GM18499 (cell line): Measurements from ENCODE around the gene MKNK2.
"Not testable (repeated sequence)": the region's sequence is repeated elsewhere in the genome, so short reads cannot be mapped to it uniquely, and the experiment has no call there.

Experiments used
- ATAC-seq: cut with Tn5 transposase; IDR thresholded peaks from one replicate; pipeline ENCODE4 v1.9.1; 2021; ENCODE audit warnings: moderate number of reproducible peaks; ENCODE audit not compliant: insufficient read depth, unreplicated experiment

Gene MKNK2

DNA sequence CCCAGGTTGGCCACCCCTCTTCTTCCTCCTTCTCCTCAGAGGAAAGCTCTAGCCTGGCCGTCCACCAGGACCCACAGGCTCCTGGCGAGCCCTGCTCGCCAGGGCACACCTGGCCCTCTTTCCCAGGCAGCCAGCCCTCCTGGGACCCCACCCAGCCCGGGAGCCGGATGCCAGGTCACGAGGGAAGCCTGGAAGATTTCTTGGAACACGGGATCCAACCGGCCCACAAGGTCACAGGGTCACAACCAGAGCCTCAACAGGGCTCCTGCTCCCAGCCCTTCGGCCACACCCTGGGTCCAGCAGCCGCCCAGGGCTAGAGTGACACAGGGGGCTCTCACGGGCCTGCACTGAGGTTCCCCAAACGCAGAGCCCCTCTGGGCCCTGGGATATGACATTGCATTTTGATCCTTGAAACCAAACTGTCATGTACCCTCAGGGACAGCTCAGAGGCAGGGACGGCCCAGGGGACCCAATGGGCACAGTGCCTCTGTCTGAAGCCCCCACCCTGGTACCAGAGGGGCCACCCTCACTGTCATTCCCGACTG is 5.5 kb downstream of the MKNK2 start:
- ATAC-seq, result no peak

DNA sequence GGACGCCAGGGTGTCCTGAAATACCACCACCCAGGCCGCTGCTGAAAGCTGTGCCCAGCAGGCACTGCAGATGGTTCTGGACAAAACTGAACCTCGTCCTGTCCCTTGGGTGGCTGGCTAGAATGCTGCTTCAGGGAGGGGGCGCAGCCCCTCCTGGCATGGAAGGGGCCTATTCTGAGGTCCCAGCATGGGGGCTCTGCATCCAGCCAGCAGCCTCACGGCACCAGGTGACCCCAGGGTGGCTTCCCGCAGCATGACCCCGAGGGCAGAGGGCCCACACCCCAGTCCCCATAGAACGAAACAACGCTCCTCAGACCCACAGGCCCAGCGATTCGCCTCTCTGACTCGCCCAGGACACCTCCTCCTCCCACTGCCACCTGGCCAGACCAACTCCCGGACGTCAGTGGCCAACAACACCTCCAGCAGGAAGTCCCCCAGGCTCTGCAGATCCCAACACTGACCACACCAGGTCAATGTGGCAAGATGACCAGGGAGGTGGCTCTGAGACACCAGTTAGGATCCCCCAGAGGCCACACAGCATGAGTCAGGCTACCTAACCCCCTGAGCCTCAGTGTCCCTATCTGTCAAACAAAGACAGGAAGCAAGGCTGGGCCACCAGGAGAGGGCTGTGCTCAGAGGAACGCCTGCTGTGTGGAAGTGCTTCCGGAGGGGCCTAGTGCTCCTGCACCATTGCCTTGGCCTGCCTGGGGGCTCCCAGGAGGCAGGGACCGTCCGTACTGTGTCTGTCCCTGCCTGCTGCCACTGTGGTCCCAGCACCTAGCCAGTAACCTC is 6.1 kb downstream of the MKNK2 start:
- ATAC-seq, result no peak

DNA sequence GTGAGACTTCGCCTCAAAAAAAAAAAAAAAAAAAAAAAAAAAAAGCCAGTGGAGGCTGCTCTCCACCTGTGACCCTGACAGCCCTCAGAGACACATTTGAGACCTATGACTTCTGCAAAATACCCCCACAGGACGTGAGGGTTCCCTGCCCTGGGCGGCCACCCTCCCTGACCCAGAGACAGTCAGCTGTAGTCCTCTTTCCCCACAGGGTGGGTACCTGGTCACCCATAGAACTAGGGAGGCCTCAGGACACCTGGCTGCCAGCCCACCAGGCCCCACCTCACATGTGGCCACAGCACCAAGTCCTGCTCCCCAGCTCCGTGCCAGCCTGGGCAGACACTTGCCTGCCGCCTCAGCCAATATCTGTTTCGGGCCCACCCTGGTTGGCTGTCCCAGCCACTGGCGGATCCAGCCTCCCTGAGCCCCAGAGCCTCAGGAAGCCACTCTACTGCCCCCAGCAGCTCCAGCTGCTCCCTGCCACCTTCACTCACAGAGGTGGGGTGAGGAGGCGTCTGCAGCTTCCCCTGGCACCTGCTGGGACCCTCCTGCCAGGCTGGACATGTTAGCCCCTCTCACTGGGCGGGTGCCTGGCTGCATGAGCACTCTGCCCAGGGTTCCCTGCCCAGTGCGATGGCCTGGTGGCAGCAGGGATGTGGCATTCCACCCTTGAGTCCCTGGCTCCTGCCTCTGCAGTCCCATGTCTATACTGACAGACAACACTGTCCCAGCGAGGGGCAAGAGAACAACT is 6.9 kb downstream of the MKNK2 start:
- ATAC-seq, result no peak

- ATAC-seq, result no peak
These were observed 7.8 kb downstream of the MKNK2 start for GRCh38 chr19:2043251-2043641.

DNA sequence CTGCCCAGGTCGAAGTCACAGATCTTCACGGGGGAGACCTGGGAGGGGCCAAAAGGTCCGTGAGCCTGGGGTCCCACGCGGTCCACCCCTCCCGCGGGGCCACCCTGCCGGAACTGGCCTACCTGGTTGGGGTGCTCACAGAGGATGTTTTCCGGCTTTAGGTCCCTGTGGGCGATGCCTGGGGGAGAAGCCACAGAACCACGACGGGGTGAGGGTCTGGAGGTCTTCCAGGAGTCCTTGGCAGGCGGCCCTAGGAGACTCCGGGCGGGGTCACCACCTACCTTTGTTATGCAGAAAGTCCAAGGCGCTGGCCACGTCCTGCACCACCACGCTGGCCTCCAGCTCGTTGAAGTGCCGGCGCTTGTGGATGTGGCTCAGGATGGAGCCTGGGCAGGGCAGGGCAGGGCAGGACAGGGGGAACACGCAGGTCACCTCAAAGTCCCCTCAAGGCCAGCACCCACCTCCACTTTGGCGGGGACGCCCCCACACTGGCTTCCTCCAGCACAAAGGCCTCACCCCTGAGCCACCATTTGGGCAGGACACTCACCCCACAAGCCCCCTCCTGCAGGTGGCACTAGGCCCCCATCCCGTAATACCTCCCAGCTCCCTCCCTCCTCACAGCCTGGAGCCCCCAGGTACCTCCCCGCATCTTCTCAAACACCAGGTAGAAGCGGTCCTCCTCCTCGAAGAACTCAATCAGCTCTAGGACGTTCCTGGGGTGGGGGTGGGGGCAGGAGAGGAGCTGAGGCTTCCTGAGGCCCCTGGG is 8.4 kb downstream of the MKNK2 start:
- ATAC-seq, result no peak

DNA sequence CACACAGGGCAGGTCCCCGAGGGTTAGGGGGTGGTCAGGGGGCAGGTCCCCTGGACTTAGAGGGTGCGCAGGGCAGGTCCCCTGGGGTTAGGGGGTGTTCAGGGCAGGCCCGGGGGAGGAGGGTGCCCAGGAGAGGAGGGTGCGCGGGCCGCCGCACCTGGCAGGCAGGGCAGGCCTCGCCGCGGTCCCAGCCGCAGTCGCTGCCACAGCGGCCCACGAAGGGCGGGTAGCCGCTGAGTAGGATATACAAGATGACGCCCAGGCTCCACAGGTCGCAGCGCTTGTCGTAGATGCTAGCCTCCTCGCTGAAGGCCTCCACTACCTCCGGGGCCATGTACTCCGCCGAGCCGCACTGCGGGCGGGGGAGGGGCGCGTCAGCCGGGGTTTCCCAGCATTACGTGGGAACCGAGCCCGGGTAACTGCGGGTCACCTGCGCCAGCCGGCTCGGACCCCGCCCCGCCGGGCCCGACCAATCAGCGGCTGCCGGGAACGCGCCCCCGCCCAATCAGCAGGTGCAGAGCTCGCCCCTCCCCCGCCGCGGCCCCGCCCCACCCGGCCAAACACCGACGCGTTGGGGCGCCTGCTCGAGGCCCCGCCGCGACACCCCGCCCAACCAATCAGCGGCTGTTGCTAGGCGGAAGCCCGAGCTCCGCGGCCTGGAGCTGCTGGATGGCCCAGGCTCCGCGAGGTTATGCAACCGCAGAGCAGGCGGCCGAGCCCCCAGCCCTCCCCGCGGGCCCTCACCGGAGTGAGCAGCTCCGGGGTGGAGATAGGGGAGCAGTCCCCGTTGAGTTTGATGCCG is 9.2 kb downstream of the MKNK2 start:
- ATAC-seq, result peak; percentile 31

GRCh38 chr19:2041433-2041682 is 9.7 kb downstream of the MKNK2 start:
- ATAC-seq, result no peak

DNA sequence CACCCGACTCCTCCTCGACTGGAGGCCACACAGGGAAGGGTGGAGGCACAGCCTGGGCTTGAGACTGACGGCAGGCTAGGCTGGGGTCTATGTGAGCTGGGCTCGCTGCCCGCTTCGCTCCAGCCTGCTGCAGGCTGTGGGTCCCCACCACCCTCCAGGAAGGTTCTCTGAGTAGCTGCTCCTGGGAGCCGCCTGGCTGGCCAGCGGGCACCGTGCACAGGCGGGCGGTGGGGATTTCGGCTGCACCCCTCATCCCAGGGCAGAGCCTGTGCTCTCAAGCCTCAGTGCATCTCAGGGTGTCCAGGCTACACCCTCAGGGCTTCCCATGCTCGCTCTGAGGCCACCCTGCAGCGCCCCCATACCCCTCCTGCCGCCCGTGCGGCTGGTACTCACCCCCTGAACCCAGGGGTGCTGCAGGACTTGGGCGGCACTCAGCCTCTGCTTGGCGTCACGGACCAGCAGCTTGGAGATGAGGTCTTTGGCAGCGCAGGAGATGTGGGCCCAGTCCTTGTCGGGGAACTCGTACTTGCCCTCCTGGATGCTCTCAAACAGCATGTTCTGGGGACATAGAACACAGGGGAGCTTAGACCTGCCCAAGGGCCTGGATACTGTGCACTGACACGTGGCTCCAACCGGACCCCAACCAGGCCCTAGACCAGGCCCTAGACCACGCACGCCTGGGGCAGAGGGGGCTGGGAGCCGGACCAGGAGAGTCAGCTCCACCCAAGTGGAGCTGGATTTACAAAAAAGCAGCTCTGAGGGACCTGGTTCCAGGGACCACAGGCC is 10.2 kb downstream of the MKNK2 start:
- ATAC-seq, result no peak

GRCh38 chr19:2039959-2040646 is 10.9 kb downstream of the MKNK2 start:
- ATAC-seq, result no peak

GRCh38 chr19:2039089-2039958 is 11.7 kb downstream of the MKNK2 start:
- no peak for ATAC-seq

- ATAC-seq, result no peak
These were observed 12.6 kb downstream of the MKNK2 start for GRCh38 chr19:2038284-2039088.

- ATAC-seq, result no peak
These were observed 13.3 kb downstream of the MKNK2 start for GRCh38 chr19:2037651-2038255.

GRCh38 chr19:2036424-2036823 is 14.6 kb downstream of the MKNK2 start:
- no peak for ATAC-seq

DNA sequence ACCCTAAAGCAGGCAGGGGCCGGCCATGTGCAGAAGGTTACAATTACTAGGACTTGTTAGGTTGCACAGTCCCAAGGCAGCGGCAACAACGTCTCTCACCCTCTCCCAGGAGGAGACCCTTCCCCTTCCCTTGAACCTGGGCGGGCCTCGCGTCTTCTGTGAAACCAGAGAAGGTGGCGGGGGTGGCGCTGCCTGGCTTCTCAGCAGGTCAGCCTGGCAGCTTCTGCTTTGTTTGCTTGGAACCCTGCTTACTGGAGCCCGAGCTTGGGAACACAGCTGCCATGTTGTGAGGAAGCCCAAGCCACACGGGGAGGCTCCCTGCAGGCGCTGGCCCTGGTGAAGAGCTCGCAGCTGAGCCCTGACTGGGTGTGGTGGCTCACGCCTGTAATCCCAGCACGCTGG is 15.5 kb downstream of the MKNK2 start:
- no peak for ATAC-seq

DNA sequence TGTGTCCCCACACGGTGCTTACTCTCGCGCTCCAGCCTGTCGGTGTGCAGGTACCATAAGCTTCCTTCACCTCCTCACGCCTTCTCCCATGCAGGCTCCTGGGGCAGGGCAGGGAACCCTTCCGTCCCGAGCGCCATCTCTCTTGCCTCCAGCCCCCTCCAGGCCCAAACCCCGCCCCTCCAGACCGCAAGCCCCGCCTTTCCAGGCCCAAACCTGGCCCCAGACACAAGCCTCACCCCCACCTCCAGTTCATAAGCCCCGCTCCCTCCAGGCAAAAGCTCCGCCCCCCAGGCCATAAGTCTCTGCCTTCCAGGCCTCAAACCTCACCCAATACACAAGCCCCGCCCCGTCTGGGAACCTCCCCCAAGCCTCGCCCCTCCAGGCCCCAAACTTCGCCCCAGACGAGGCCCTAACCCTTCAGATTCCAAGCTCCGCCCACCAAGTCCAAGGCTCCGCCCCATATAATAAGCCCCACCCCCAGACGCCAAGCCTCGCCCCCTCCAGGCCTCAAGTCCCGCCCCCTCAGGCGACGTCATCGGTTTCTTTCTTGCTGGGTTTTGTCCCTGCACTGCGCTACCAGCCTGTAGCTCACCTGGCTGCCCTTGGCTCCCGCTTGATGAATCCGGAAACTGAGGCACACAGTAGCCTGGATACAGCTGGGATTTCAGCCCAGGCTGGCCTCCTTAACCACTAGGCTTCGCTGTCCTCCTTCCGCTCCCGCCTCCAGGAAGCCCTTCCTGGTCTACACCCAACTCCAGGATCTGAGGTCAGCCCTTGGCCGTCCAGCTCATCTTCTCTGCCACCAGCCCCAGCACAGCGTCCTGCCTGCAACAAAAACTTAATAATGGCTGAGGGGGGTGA is 16.1 kb downstream of the MKNK2 start:
- no peak for ATAC-seq

GRCh38 chr19:2034253-2034652 is 16.8 kb downstream of the MKNK2 start:
- not testable (repeated sequence) for ATAC-seq
